ENCODE measurements around the gene CD101.

The CD101 gene

GRCh38 chr1:117066367-117066766 lies 64.8 kb downstream of the CD101 start:
- no peak for DNase-seq (ENCODE audit: low read depth, low spot score)
- CTCF ChIA-PET: interaction anchor here (0.9 to 12.9 kb wide), 17 partner anchors 9 to 692 kb away, joined by 3 to 592 read pairs (median 6); partner anchors contain the start of gene TRIM45
- POLR2A ChIA-PET: no interaction called here
- no peak for TF ChIP-seq CTCF (IDR thresholded peaks at IDR 0.05; ENCODE audit: insufficient read depth, low read length, missing control alignments)
- no peak overlapping the region for H3K4me3 ChIP-seq (ENCODE audit: low read depth, low read length)

GRCh38 chr1:117067533-117068370 lies 66.2 kb downstream of the CD101 start:
- POLR2A ChIA-PET: interaction anchor here (1.0 kb wide), 1 partner anchor 61 kb away, joined by 4 read pairs; no protein-coding TSS in a partner anchor
- DNase-seq (ENCODE audit: low read depth, low spot score): no peak
- CTCF ChIA-PET: interaction anchor here (0.5 to 12.9 kb wide), 43 partner anchors 8 to 892 kb away, joined by 3 to 592 read pairs (median 6); partner anchors contain the start of gene TRIM45
- peak; percentile 77 for TF ChIP-seq CTCF (IDR thresholded peaks at IDR 0.05; ENCODE audit: insufficient read depth, low read length, missing control alignments)
- H3K4me3 ChIP-seq (ENCODE audit: low read depth, low read length): no peak overlapping the region

GRCh38 chr1:117068580-117068979 lies 67.0 kb downstream of the CD101 start:
- POLR2A ChIA-PET: no interaction called here
- no peak overlapping the region for H3K4me3 ChIP-seq (ENCODE audit: low read depth, low read length)
- no peak for DNase-seq (ENCODE audit: low read depth, low spot score)
- no peak for TF ChIP-seq CTCF (IDR thresholded peaks at IDR 0.05; ENCODE audit: insufficient read depth, low read length, missing control alignments)
- CTCF ChIA-PET: interaction anchor here (0.5 to 12.9 kb wide), 39 partner anchors 7 to 891 kb away, joined by 3 to 592 read pairs (median 6); partner anchors contain the start of genes TRIM45 and TTF2

- no peak for TF ChIP-seq CTCF (IDR thresholded peaks at IDR 0.05; ENCODE audit: insufficient read depth, low read length, missing control alignments)
- DNase-seq (ENCODE audit: low read depth, low spot score): no peak
- no peak overlapping the region for H3K4me3 ChIP-seq (ENCODE audit: low read depth, low read length)
- ChIA-PET CTCF (interaction anchor here (0.8 to 12.9 kb wide), 13 partner anchors 8 to 217 kb away, joined by 3 to 592 read pairs (median 5); partner anchors contain the start of genes TRIM45 and TTF2), POLR2A (no interaction called here)
Observed at GRCh38 chr1:117069220-117069844, 67.8 kb downstream of the CD101 start.

- POLR2A ChIA-PET: no interaction called here
- H3K4me3 ChIP-seq (ENCODE audit: low read depth, low read length): no peak overlapping the region
- CTCF ChIA-PET: interaction anchor here (0.7 to 12.9 kb wide), 9 partner anchors 10 to 216 kb away, joined by 3 to 592 read pairs (median 5); partner anchors contain the start of gene TRIM45
- TF ChIP-seq CTCF (IDR thresholded peaks at IDR 0.05; ENCODE audit: insufficient read depth, low read length, missing control alignments): no peak
- peak; percentile 80 for DNase-seq (ENCODE audit: low read depth, low spot score)
Observed at GRCh38 chr1:117070124-117070523, 68.6 kb downstream of the CD101 start.

- ChIA-PET POLR2A (interaction anchor here (0.9 to 1.5 kb wide), 2 partner anchors 16 to 66 kb away, joined by 4 to 7 read pairs; no protein-coding TSS in a partner anchor), CTCF (interaction anchor here (1.1 to 12.9 kb wide), 11 partner anchors 9 to 208 kb away, joined by 4 to 592 read pairs (median 8); partner anchors contain the start of genes TRIM45 and TTF2)
- DNase-seq (ENCODE audit: low read depth, low spot score): no peak
- TF ChIP-seq CTCF (IDR thresholded peaks at IDR 0.05; ENCODE audit: insufficient read depth, low read length, missing control alignments): no peak
- H3K4me3 ChIP-seq (ENCODE audit: low read depth, low read length): no peak overlapping the region
Observed at GRCh38 chr1:117076648-117077047, 75.1 kb downstream of the CD101 start.
